Superior temporal gyrus (tissue), 1 donor: ENCODE measurements around the gene ANKRD13B.

Source experiments
- DNase-seq: peaks from one replicate; pipeline ENCODE4 v3.0.0-alpha.2; 2016; ENCODE audit errors: extremely low spot score

Gene ANKRD13B

DNA sequence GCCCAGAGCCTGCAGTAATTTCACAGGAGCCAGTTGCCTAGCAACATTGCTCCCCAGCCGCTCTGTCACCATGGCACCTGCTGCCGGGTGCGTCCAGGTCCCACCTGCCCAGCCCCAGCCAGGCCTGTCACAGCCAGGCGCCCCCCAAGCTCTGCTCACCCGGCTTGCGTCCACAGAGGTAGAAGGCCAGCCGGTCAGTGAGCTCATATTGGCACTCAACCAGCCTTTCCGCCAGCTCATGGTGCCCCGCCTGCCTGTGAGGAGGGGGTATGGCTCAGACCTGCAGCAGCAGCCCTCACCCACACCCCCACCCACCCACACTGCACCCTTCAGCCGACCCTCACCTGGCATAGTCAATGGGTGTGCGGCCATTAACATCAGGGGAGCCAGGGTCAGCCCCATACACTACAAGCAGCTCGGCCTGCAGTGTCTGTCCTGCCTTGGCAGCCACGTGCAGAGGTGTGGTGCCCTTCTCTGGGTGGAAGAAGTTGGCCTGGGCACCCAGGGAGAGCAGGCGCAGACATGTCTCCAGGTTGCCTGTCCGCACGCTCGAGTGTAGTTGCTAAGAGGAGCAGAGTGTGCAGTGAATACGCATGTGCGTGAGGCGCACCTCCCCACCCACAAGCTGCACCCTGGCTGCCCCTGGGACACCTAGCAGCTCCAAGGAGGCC is 11.2 kb upstream of the ANKRD13B start:
- no peak for DNase-seq

DNA sequence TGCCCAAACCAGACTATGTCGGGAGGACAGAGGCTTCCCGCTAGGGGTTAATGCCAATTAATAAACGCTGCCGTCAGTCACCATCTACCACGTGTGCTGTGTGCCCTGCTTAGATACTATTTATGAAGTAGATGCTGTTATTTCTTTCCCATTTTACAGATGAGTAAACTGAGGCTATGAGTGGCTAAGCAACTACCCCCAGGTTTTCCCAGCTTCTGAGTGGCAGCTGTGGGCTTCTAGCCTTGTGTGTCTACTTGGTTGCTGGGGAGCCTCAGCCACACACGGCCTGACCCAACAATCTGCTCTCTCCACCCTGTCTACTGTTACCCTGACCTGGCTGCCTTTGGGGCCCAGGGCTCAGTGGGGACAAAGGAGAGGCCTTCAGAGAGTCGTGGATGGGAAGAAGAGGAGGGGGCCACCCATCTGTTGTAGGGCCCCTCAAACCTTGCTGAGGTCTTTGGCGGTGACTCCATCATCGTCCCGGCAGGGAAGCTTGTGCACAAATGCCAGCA is 10.6 kb upstream of the ANKRD13B start:
- no peak for DNase-seq

DNA sequence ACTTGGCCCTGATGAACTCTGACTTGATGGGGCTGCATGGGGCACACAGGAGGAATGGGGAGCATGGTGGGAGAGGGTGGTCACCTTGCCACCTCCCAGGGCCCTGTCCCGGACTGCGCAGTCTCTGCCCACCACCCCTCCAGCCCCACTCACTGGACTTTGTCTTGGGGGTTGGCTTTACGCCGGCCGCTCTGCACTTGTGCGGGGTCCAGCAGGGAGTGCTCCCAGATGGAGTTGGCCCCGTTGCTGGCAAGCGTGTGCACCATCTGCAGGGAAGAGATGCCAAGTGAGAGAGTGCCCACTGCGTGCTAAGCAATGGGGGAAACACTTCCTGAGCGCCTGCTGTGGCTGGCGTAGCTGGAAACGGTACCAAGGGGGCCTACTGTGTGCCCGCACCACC is 10.2 kb upstream of the ANKRD13B start:
- DNase-seq: peak; percentile 91

DNA sequence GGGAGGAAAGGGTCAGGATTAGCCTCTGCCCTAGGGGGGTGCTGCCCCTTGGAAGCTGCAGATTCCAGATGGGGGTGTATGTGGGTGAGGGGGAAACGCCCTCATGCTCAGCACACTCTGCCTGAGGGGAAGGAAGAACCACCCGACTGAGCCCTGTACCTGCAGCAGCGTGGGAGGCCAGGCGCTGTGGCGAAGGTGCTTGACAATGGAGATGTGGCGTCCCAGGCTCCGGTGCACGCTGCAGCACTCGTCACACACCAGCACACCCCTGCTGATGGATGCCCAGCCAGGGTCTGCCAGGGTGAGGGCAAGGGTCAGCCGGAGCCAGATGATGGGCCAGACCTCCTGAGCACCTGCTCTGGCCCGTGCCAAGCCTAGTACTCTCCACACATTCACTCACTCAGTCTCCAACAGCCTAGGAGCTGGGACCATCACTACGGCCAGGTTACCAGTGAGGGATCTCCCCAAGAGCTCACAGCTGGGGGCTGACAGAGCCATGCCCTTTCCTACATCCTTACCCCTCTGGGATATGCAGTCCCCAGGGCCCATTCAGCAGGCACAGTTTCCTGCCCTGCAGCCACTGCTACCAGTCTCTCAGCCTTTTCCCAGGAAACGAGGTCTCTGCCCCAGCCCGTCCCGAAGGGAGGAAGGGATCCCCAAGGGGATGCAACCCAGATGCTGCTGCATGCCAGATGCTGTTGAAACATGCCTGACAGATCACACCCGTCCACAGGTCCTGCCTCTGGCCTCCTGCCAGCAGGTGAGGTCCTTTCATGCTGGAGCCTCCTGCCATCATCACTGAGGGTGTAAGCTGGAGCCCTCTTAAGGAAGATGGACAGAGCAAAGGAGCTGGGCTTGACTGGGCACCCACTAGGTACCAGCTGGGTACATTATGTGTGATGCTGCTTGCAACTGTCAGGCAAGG is 9.3 kb upstream of the ANKRD13B start:
- DNase-seq: no peak

DNA sequence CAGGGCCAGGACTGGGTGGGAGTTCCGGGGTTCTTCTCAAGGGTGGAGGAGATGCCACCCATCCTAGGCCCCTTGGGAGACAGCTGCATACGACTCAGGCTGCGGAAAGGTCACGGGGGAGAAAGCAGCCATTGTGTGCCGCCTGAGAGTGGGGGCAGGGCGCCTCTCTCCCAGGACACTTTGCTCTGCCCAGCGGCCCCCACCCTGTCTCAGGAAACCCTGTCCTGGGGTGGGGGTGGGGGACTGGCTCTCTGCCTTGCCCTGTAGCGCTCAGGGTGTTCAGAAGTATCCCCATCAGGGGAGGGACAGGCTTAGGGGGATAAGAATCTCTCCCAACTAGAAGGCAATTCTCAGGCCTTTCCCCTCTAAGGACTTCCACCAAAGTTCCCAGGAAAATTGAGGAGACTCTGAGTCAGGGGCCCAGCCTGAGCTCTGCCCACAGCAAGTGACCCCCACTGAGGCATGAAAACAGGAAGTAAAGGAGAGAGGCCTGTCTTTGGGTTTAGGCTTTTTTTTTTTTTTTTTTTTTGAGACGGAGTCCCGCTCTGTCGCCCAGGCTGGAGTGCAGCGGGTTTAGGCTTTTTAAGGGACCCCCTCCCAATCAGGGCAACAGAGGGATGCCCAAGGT is 8.4 kb upstream of the ANKRD13B start:
- DNase-seq: peak; percentile 82

DNA sequence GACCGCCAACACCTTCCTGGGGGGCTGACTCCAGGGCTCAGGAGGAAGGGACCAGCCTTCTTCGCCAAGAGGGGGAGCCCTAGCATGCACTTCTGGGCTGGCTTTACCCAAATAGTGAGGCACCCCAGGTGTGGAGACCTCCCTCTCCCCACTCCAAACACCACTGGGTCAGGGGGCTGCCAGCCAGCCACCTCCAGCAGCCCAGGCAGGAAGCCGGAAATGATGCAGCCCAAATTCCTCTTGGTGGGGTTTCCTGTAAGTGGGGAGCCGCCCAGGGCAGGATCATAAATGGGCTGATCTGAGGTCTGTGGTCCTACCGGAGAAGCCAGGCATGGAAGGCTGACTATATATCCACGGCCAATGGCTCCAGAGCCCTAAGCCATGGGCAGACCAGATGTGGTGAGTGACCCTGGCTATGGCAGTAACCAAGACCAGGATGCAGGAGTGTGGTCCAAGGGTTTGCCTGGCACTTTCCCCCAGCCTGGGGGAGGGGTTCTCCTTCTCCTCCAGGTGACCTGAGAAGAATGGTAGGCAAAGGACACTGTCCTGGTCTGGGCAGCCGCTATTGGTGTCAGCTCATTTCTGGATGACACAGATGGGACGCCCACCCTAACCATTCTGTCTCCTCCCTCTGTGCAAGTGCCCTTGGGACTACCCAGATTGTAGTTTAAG is 7.7 kb upstream of the ANKRD13B start:
- no peak for DNase-seq

DNA sequence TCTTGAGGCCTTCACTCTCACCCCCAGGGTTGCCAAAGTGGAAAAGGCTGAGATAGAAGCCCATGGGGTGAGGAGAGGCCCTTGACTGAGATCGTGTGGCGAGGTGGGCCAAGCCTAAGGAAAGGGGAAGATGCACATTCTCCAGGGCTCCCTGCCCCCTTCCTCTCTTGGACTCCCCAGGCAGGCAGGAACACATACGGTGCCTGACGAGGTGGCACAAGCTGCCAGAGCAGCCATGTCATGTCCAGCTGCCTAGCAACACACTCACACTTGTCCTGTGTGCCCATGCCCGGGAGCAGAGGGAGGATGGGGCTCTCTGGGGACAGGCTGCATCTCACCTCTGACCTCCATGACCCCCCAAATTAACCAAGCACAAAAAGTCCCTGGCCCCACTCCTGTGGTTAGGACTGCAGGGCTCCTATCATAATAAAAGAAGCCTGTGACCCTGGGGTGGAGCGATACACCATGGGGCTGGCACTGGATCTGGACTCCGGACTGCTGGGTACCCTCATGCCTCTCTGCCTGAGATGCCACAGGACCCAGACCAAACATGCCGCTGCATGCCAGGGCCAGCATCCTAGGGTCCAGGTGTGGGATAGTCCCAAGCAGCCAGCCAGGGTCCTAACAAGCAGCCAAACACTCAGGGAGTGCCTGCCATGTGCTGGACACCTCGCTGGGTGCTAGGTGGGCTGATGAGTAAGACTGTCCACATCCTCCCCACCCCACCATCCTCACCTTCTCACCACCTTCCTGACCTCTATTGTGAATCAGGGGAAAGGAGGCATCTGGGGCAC is 6.1 kb upstream of the ANKRD13B start:
- no peak for DNase-seq

DNA sequence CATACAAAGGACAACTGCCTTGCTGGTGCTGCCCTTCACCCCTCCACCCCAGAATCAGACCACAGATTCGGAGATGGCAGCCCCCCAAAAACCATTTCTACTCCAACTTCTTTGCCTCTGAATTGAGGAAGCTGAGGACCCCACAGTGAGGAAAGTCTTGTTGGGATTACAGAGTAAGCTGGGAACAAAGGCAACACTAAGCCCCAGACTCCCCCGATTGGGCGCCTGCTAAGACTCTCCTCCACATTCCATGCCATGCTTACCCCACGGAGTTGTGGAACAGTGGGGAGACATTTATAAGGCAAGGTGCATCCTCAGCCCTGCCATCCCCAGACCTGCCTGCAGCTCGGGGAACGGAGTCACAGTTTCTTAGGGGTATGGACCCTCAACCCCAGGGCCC is 5.3 kb upstream of the ANKRD13B start:
- no peak for DNase-seq

DNA sequence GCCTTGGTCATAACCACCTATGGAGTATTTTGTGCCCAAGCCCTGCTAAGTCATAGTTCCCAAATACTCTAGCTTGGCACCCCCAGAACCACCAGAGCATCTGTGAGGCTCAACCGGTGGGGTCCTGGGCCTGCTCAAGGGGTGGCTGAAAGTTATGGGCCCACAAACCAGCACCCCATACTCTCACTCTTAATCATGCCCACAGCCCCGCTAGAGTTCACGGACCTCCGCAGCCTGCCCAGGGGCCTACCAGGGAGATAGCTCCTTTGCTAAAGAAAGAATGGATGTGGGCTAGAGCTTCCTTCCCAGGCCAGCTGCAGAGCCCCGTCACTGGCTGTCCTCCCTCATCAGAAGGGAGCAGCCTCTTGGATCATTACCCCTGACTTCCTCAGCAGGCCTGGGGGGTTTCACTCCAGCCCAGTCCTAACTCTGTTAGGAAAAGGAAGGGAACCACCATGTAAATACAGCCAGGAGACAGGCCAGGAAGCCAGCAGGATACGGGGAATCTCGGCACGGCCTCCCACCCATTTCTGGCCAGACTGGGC is 4.8 kb upstream of the ANKRD13B start:
- DNase-seq: no peak

DNA sequence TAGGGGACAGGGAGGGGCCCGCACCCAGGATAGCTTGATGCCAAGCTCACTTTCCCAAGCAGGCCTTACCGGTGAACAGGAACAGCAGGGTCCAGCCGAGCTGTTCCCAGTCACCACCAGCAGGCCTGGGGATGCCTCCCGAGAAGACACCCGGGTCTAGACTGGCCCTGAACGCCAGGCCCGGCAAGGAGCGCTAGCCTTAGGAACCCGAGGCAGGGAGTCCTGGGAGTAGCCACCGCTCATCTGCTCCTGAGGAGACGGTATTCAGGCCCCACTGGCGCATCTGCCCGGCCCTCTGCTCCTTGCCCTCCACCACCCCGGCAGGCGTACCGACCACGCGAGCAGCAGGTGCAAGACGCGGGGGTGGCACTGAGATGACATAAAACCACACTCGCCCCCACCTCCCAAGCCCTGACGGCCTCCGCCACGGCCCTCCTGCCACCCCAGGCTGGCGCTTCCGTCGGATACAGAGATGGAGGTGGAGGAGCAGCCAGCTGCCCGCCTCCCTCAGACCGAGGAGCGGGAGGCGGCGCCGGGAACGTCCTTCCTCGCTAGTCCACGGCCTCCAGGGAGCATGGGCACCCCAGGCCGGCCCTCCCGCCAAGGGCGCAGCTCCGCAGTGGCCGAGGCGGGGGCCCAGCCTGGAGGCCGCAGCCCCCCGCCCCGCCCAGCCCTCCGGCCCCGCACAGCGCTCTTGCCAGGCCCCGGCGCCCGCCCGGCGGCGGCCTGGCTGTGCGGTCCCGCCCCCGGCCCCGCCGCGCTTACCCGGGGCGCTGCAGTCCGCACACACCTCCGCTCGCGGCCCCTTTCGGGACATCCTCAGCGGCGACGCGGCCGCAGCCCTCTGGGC is 4.1 kb upstream of the ANKRD13B start:
- DNase-seq: no peak

DNA sequence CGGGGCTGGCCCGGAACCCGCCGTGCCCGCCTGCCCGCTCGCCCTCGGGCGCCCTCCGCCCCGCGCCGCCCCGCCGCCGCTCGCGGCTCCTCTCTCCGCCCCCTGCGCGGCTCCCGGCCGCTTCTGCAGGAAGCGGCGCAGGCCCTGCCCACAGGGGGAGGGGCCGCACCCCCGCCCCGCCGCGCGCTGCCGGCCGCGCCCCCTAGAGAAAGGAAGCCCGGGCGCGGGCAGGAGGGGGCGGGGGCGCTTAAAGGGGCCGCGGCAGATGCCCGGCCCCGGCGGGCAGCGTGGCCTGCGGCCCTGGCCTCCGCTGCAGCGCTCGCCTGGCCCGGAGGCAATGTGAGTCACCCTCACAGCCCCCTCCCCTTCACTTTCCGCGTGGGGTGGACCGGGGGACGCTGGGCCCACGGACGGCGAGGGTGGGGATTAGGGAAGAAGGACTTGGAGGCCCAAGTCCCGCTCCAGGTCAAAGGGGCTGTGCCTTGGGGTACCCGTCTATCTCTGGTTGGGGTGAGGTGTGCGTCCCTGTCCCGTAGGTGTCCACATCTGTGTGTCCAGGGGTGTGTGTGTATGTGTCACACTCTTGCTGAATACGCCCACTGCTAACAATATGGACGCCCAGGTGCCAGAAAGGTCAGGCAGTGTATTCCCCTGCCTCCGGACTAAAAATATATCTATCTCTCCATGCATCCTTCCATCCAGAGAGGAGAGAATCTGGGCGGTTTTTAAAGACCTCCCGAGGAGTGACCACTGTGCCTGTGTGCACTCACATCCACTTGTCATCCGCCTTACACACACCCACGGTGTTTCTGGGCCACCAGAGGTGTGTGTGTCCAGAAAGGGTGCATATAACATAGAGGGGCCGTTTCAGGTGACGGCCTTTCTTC is 3.2 kb upstream of the ANKRD13B start, which contains the start of gene GIT1:
TSS of gene GIT1 (minus strand) at position 125 of the 887 bp plus-strand sequence. CDS start 270 bp downstream, outside the sequence.
- peak; percentile 81 for DNase-seq

DNA sequence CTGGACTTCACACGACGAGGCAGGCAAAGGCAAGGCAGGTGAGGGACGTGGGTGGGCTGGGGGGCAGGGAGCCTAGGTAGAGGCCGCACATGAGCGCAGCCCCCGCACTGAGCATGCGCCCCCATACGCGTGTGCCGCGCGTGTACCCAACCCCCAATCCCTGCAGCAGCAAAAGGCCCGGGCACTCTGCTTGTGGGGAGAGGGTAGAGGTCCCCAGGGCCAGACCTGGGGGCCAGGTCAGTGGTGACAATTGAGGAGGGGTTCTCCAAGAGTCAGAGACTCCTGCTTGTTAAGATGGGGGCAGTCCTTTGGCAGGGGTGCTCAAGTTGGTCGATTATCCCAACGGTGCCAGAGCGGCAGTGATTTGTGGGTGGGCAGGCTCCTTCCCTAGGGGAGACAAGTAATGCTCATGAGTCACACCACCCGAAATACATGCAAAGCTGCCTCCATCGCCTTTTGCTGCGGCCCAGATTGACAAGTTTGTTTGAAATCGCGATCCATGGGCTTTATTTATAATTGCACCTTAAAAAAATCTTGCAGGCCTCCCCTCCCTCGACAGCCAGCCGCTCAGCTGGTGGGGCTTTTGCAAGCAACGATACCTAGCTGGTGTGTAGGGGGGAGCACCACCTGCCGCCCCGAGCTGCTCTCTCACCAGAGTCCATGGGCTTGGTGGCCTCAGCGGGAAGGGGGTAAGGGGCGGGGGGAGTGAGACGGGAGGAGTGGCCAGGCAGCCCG is 2.4 kb upstream of the ANKRD13B start:
- no peak for DNase-seq

DNA sequence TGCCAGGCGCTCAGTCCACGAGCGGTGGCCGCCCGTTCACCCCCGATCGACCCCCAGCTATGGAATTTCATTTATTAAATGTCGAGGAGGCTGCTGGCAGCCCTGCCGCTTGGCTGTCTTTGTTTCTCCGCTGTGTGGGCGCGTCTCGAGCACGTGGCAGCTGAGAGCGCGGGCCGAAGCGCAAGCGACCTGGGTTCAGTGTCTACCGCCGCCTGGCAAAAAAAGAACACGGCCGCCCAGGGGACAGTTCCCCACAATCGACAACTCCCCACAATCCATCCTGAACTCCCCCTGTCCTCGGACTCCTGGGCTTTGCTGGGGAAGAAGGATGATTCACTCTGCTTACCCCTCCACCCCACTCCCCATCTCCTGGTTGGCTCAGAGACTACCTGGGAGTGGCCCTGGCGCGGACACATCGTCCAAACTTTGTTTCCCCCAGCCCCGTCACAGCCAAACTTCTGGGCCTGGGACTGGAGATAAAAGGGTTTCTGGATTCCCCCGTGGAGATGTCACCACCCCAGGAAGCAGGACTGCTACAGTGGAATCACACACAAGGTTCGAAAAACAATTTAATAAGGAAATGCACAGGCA is 1.7 kb upstream of the ANKRD13B start:
- no peak for DNase-seq

DNA sequence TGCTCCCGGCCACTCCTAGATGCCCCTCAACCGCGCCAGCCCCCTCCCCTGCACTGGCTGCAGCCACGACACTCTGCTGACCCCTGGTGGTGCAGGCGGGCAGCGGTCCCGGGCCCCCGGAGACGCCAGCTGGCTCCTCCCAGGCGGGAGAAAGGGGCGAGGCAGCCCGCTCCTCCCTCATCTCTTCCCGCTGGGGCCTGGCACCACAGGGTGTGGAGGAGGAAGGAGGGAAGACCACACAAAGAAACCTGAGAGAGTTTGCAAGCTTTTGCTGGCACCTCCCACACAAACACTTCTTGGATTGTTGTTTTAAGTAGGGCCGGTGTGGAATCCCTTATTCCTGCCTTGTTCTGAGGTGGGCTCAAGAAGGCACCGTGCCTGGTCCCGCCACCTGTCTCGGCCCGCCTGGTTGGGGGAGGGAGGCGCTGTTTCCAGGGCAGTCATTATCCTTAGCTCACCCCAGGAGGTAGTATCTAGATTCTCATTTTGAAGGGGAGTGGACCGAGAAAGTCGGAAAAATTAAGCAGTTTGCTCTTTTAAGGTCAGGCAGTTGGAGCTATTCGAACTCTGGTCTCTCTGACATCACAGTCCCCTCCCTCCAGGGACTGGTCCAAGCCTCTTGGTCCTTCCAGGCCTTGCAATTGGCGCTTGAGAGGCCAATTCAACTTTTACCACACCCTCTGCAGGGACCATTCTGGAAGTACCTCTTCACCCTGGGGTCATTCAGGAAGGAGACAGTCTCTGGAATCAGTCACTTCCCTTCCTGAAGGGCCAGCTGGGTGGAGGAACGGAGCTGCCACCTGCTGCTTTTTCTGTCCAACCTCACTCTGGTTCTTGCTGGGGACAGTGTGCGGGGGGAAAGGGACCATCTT is 959 bp upstream of the ANKRD13B start:
- DNase-seq: peak; percentile 89

DNA sequence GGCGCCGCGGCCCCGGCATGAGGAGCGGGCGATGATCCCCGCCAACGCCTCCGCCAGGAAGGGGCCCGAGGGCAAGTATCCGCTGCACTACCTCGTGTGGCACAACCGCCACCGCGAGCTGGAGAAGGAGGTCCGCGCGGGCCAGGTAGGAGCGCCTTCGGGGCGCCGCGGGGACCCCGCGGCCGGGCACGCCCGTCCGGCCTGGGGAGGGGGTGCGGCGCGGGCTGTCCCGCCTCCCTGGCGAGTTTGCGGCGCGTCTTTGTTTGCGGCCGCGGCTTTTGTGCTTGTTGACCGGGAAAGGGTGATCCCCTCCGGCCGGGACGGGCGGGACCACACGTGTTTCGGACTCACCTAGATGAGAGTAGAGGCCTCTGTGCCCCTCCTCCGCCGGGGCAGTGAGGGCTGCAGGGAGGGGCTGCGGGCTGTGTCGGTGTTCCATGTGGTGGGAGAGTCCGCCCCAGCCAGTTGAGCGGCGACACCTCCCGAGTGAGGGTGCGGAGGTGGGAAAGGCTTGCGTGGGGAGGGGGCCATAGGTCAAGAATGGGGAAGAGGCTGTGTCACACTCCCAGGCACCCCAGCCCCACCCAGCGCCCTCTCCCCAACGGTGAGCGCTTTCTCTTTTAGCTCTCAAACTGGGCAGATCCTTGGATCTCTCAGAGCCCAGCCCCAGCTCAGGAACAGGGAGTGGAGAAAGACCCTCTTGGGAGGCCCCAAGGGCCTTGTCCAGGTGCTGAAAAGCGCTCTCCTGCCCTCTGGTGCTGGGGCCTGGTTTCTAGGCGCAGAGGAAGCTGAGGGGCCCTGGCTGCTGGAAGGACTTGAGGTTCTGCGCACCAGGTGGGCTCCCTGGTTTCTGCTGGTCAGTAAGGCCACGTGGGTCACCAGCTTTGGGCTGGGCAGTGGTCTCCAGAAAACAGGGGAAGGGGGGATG is 923 bp downstream of the ANKRD13B start:
- no peak for DNase-seq
